Esophagus mucosa (tissue), 1 donor: Measurements from ENCODE around the gene FMNL1. TPM values are rescaled to one million over a fixed set of nuclear protein-coding genes. Genes with fewer than 3 reads are reported as not detected.
A peak's percentile ranks its signal among the peaks of the same experiment; 100 is the strongest.

ENCODE experiments used
- ATAC-seq: fragments of 200-7000 bp; cut with Tn5 transposase; one replicate; pipeline ENCODE4 v1.9.1; 2020
- total RNA-seq: library from RNA; stranded (reverse); gene quantifications from one replicate; pipeline ENCODE4 v1.2.4, GENCODE V29; 2023
- donor health status: DM: yes; HTN: yes; CAD: no.

FMNL1 gene
- total RNA-seq, 1 donor from 2014 or later = 2.6 TPM

- ATAC-seq = no peak
Measured at GRCh38 chr17:45260204-45260783, 38.6 kb downstream of the FMNL1 start.

DNA sequence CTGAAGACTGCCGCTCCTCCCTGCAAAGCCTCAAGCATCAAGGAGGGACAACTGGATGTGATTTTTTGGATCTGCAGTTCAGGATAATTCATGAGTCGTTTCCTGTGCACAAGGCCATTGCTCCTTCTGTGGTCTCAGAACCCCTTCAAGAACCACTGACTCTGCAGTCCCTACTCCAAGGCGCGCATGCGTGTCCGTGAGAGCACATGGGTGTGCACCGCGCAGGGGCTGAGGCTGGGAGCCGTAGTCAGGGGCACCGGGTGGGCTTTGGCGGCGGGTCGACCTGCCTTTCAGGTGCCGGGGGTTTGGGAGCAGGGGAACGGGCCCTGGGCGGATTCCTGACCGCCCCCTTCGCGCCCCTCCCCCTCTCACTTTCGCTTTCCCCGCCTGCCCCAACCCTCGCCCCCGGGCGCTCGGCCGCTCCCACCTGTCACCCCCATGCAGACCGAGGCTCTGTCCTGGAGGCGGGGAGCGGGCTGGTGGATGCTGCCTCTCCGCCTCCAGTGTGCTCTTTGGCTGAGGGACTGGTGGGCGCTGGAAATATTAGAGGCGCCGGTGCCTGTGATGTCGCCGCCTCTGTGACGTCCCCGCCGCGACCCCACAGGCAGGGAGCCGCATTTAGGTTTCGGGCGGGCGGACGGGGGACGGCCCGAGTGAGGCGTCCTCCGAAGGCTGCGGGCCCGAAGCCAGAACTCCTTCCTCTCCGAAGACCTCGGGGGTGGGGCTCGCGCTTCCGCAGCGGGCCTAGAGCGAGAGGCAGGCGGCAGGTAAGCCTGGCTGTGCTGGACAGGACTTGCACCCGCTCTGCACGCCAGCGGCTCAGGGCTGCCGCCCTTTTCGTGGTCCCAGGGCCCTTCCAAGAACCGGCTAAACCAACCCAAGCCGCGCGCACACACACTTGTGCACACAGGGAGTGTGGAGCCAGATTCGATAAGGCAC, 40.2 kb downstream of the FMNL1 start, which contains the start of gene SPATA32:
TSS of gene SPATA32 (minus strand) at position 518 of the 939 bp plus-strand sequence. CDS start at position 440, 78 bp downstream.
- ATAC-seq = peak; percentile 32

GRCh38 chr17:45262516-45263476, 41.1 kb downstream of the FMNL1 start:
- peak; percentile 50 for ATAC-seq

- no peak for ATAC-seq
Measured at GRCh38 chr17:45263477-45263860, 41.8 kb downstream of the FMNL1 start.

GRCh38 chr17:45264430-45264829, 42.7 kb downstream of the FMNL1 start:
- ATAC-seq = no peak

GRCh38 chr17:45264988-45265387, 43.3 kb downstream of the FMNL1 start:
- ATAC-seq = no peak

DNA sequence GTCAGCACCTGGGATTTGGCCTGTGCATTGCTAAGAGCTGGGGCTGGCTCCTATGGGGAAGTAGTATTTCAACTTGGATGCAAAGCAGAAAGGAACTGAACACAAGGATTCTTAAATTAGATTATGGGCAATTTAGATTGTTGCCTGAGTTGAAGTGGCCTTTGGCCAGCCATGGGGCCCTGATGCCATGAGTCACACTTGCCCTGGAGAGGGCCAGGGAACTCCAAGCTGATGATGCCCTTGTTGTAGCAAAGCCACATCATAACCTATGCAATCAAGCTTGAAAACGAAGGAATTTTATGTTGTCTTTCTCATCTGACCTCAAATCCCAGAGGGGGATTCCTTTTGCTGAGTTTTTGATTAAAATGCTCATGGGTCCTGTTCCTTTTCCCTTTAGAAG, 44.1 kb downstream of the FMNL1 start:
- ATAC-seq = no peak

GRCh38 chr17:45266372-45266926, 44.8 kb downstream of the FMNL1 start:
- no peak for ATAC-seq

GRCh38 chr17:45267436-45268055, 45.9 kb downstream of the FMNL1 start:
- ATAC-seq = no peak

- no peak for ATAC-seq
Measured at GRCh38 chr17:45269912-45270311, 48.2 kb downstream of the FMNL1 start.

DNA sequence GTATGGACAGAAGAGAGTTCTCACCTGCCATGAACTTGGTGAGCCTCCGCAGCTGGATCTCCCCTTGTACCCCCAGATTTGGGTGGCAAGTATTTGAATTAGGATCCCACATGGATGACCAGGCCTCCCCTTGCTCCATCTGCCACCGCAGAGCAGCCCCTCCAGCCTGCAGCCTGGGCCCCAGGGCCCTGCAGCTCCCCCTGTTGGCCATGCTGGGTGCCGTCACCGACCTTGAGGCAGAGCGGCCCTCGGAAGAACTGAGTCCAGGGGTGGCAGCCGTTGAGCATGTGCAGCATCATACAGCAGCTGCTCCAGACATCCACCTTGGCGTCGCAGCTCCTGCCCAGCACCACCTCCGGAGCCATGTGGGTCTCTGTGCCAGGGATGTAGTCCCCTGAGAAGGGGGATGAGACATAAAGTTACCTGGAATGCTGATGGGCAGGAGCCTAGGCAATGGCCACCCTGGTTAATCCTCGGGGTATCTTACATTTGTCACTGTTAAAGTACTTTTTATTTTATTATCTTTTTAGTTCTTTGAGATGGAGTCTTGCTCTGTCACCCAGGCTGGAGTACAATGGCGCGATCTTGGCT, 49.2 kb downstream of the FMNL1 start:
- ATAC-seq = no peak

DNA sequence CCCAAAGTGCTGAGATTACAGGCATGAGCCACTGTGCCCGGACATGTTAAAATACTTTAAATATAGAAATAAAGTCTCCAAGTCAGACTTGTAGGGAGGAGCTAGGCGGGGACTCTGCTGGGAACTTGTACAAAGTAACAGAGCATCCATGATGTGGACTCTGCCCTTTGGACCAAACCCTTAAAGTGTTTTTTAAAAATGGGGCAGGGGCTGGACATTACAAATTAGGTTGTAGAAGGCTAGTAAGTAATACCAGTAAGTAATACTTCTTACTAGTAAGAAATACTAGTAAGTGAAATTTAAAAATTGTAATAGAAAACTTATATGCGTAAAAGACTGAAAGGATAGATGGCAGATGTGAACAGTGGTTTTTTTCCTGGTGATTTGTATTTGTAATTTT, 49.9 kb downstream of the FMNL1 start:
- no peak for ATAC-seq

GRCh38 chr17:45273551-45273957, 51.9 kb downstream of the FMNL1 start:
- ATAC-seq = no peak

DNA sequence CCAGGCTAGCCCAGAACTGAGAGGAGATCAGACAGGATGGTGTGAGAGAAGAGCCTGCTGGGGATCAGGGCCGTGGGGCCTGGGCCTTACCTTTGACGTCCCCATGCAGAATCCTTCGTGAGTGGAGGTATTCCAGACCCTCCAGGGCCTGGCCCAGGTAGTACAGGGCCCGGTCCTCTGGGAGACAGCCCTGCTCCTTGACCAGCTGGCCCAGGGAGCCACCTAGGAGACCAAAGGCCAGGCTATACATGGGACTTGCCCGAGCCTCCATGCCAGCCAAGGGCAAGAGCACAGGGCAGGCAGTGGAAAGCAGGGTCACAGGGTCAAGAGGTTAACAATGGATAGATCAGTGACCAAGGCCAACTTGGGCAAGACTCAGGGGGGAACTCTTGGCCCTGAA, 52.3 kb downstream of the FMNL1 start:
- peak; percentile 8 for ATAC-seq

DNA sequence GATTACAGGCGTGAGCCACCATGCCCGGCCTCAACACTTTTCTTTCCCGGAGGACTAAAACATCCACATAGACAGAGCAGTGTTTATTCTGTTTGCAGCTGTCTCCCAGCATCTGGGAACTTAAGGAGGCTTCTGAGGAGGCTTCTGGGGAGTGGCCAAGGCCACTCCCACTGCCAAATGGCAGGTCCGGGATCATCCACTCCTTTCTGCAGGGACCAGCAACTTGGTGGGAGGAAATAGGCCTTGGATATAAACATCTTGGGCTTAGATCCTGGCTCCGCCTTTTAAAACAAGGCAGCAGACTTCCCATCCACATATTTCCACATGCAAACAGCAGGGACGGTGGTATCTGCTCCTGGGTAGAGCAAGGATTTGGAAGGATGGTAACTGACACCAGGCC, 54.3 kb downstream of the FMNL1 start:
- ATAC-seq = no peak

DNA sequence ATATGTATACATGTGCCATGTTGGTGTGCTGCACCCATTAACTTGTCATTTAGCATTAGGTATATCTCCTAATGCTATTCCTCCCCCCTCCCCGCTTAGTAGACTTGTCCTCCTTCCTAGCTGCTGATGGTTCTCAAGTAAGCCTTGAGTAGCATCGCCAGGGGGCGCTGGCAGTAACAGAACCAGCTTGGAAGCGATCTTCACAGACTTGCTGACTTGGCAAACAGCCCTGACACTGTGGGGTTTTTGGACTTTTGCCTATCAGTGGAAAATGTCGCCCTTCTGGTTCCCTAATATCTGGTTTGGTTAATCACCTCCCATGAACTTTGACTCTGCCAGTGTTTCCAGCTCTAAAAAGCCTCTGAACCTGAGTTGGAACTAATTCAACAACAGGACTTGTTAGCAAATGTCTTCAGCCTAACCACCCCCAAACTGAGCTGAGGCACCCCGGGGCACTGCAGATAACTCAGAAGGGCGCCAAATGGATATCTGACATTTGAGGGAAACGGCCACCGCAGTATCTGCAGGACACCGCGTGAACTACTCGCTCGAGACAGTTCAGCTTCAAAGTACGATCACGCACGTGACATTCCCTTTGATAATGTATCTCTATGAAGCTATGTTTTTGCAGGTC, 55.6 kb downstream of the FMNL1 start:
- ATAC-seq = peak; percentile 71

- ATAC-seq = no peak
Measured at GRCh38 chr17:45277992-45278391, 56.3 kb downstream of the FMNL1 start.

DNA sequence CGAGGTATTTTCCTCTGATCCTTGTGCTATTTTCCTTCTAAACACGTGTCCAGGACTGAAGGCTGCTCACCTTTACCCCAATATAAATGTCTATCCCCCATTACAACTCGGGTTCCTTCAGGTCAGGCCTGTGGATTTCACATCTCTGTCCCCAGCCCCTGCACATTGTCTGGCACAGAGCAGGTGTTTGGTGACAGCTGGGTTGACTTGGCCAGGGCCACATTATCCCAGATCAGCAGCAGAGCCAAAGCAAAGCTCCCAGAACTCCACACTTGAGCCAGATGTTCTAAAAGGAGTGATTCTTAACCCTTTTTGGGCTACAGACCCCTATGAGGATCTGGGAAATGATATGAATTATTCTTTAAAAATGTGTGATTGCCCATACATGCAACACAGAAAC, 58.2 kb downstream of the FMNL1 start:
- ATAC-seq = no peak

DNA sequence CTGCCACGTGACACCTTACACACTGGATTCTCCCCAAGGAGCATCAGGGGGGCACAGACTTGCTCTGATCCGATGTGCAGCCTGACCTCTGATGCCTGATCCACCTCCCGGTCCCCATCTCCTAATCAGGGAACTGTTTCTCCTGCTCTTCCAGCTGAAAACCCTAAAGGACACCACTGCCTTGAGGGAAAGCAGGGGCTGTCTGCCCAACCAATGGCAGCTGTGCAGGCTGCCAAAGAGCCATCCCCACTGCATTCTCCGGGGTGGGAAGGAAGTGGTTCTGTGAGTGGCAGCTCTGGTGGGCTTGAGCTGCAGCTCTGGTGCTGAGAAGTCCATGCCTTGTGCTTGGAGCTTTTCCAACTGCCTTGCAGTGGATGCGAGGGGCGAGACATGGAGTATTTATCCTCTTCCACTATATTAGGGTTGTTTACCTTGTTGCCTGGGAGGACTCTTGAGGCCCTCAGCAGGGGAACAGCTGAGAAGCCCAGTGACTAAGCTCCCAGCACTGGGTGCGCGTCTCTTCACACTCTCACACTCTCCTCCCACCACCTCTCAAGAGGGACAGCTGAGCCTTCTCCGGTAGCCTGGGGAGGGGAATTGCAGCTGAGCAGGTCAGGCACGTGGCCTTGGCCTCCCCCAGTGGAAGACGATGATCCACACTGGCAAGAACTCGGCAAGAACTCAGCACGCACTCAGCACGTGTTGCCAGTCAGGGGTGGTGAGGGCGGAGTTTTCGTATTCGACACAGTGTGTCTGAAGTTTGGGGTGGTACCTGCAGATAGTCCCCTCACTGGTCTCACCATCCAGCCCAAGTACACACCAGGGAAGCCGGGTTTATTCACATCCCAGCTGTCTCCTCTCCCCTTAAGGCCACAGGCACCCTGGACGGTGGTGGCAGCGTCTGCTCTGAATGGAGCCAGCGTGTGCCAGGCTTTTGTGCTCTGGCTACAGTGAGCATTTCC, 61.3 kb downstream of the FMNL1 start:
- ATAC-seq = no peak

GRCh38 chr17:45283711-45284110, 62.0 kb downstream of the FMNL1 start:
- no peak for ATAC-seq
